GM12878 (cell line): ENCODE measurements around the gene DISC1. TPM values are rescaled to one million over a fixed set of nuclear protein-coding genes. Genes with fewer than 3 reads are reported as not detected.

Source experiments
- ATAC-seq: fragments of 200-7000 bp; cut with Tn5 transposase; 3 replicates; pipeline ENCODE4 v1.9.1; 2020; ENCODE audit warnings: mild to moderate bottlenecking, moderate library complexity
- BruUV-seq: library from RNA; stranded (reverse); fragments of 400-500 nt; replicated peaks from 2 replicates; lab custom pipeline; 2021; lab: Mats Ljungman, UMichigan
- CTCF ChIA-PET: fragments of 300-600 bp; sonication (Branson Sonifier 250); formaldehyde crosslinking; extraction: SDS; loops from one replicate; lab custom pipeline; 2021; ENCODE audit warnings: inconsistent platforms; lab: Yijun Ruan, JAX
- POLR2A ChIA-PET: fragments of 350-600 bp; formaldehyde crosslinking; extraction: SDS; loops from one replicate; lab custom pipeline; 2021; ENCODE audit warnings: inconsistent platforms; lab: Charles Lee
- RAD21 ChIA-PET: fragments of 300-600 bp; sonication (Branson Sonifier 250); formaldehyde crosslinking; loops from one replicate; lab custom pipeline; 2023; ENCODE audit warnings: antibody characterized with exemption; ENCODE audit not compliant: unreplicated experiment; lab: Charles Lee
- SMC1A ChIA-PET: fragments of 300-600 bp; sonication (Branson Sonifier 250); formaldehyde crosslinking; loops from one replicate; lab custom pipeline; 2023; ENCODE audit not compliant: unreplicated experiment, uncharacterized antibody; lab: Charles Lee
- DNase-seq: peaks from one replicate; pipeline ENCODE4 v3.0.0-alpha.2; 2011; ENCODE audit warnings: low read depth, low spot score
- FAIRE-seq: peaks from 3 replicates; lab custom pipeline; 2011; peaks lifted over from hg19 to GRCh38; lab: Jason Lieb, UNC
- H2AFZ ChIP-seq: 2 replicates; pipeline ENCODE4 v1.6.0; 2011; ENCODE audit warnings: low read depth, low read length, control low read depth; ENCODE audit not compliant: control insufficient read depth
- H3K27ac ChIP-seq: 2 replicates; pipeline ENCODE4 v1.5.1; 2011; ENCODE audit warnings: control low read depth; ENCODE audit not compliant: control insufficient read depth, insufficient read depth
- H3K27me3 ChIP-seq, 2 experiments: replicated peaks in 1 of 2; 2 replicates each; pipeline versions ENCODE4 v1.6.0 to v1.6.1; 2011; ENCODE audit warnings: low read length in 1 of 2; ENCODE audit not compliant: control insufficient read depth in 2 of 2, insufficient read depth in 2 of 2
- H3K36me3 ChIP-seq, 2 experiments: 2 replicates each; pipeline ENCODE4 v1.5.1; 2011; ENCODE audit warnings: low read length in 1 of 2; ENCODE audit not compliant: control insufficient read depth in 2 of 2, insufficient read depth in 2 of 2
- H3K4me1 ChIP-seq: 2 replicates; pipeline ENCODE4 v1.6.1; 2011; ENCODE audit warnings: mild to moderate bottlenecking, low read length, moderate library complexity, mixed read lengths; ENCODE audit not compliant: control insufficient read depth, insufficient read depth
- H3K4me2 ChIP-seq: 2 replicates; pipeline ENCODE4 v1.6.0; 2011; ENCODE audit warnings: control low read depth; ENCODE audit not compliant: control insufficient read depth, insufficient read depth
- H3K4me3 ChIP-seq: fragments of 200-600 bp; sonication (generic); 2 replicates; pipeline ENCODE4 v1.5.1; 2016
- H3K79me2 ChIP-seq: 2 replicates; pipeline ENCODE4 v1.6.0; 2011; ENCODE audit warnings: low read length; ENCODE audit not compliant: control insufficient read depth, insufficient read depth
- H3K9ac ChIP-seq: 2 replicates; pipeline ENCODE4 v1.8.0; 2011; ENCODE audit warnings: low read length, control low read depth, mixed read lengths; ENCODE audit not compliant: control insufficient read depth, insufficient read depth
- H3K9me3 ChIP-seq: replicated peaks from 3 replicates; pipeline ENCODE4 v1.5.1; 2011; ENCODE audit warnings: mild to moderate bottlenecking, low read length; ENCODE audit not compliant: control insufficient read depth, insufficient read depth
- H4K20me1 ChIP-seq: 2 replicates; pipeline ENCODE4 v1.6.0; 2011; ENCODE audit not compliant: control insufficient read depth, insufficient read depth
- ATF2 ChIP-seq: IDR thresholded peaks from 2 replicates; pipeline ENCODE4 v1.6.1; 2012; ENCODE audit warnings: low read length, inconsistent platforms
- BRCA1 ChIP-seq: IDR thresholded peaks from 2 replicates; pipeline ENCODE4 v1.6.1; 2011; ENCODE audit warnings: low read depth, low read length, improper control_type of control experiment
- CHD4 ChIP-seq: fragments of 200-600 bp; sonication (generic); IDR thresholded peaks from 2 replicates; pipeline ENCODE4 v1.6.1; 2016; ENCODE audit warnings: mild to moderate bottlenecking
- CTCF ChIP-seq, 3 experiments: IDR thresholded peaks in 2 of 3; conservative IDR thresholded peaks in 1 of 3; 2 replicates each; pipeline ENCODE4 v1.5.1; 2011; ENCODE audit warnings: low read depth in 3 of 3, low read length in 3 of 3, mild to moderate bottlenecking in 3 of 3, control low read depth in 2 of 3, moderate library complexity in 2 of 3, inconsistent platforms in 1 of 3, mixed read lengths in 1 of 3; ENCODE audit not compliant: control insufficient read depth in 2 of 3, insufficient read depth in 1 of 3; ENCODE audit errors: extremely low read depth in 1 of 3
- EED ChIP-seq: sonication (generic); IDR thresholded peaks from 2 replicates; pipeline ENCODE4 v1.6.1; 2016; ENCODE audit warnings: antibody characterized with exemption, low read depth
- EP300 ChIP-seq, 2 experiments: fragments of 150-350 bp in 1 of 2; IDR thresholded peaks; 2 replicates each; pipeline ENCODE4 v1.6.1; 2011 to 2012; ENCODE audit warnings: low read depth in 2 of 2, low read length in 2 of 2, borderline replicate concordance in 1 of 2, improper control_type of control experiment in 1 of 2, inconsistent platforms in 1 of 2; ENCODE audit not compliant: control insufficient read depth in 1 of 2
- FOS ChIP-seq: IDR thresholded peaks from 3 replicates; pipeline ENCODE4 v1.6.1; 2011; ENCODE audit warnings: borderline replicate concordance; ENCODE audit not compliant: insufficient read length; ENCODE audit errors: extremely low read depth
- FOXK2 ChIP-seq: fragments of 450-650 bp; IDR thresholded peaks from 2 replicates; pipeline ENCODE4 v1.6.1; 2017; ENCODE audit warnings: mild to moderate bottlenecking, moderate library complexity
- JUNB ChIP-seq: IDR thresholded peaks from 2 replicates; pipeline ENCODE4 v1.6.1; 2016; ENCODE audit warnings: antibody characterized with exemption, mild to moderate bottlenecking
- MXI1 ChIP-seq: fragments of 150-350 bp; IDR thresholded peaks from 2 replicates; pipeline ENCODE4 v1.6.1; 2011; ENCODE audit warnings: low read depth, mild to moderate bottlenecking, inconsistent platforms, low read length, improper control_type of control experiment
- NR2C1 ChIP-seq: fragments of 450-650 bp; IDR thresholded peaks from 2 replicates; pipeline ENCODE4 v1.6.1; 2017; ENCODE audit warnings: antibody characterized with exemption, mild to moderate bottlenecking, moderate library complexity
- NR2C2 ChIP-seq: IDR thresholded peaks from 2 replicates; pipeline ENCODE4 v1.6.1; 2011; ENCODE audit warnings: borderline replicate concordance, low read depth; ENCODE audit not compliant: control insufficient read depth, insufficient read length
- PBX3 ChIP-seq: IDR thresholded peaks from 2 replicates; pipeline ENCODE4 v1.6.1; 2011; ENCODE audit warnings: mild to moderate bottlenecking, low read depth, low read length, moderate library complexity; ENCODE audit not compliant: insufficient replicate concordance
- PML ChIP-seq: IDR thresholded peaks from 2 replicates; pipeline ENCODE4 v1.6.1; 2012; ENCODE audit warnings: low read length, inconsistent platforms
- SMARCA5 ChIP-seq: fragments of 450-650 bp; IDR thresholded peaks from 2 replicates; pipeline ENCODE4 v1.6.1; 2017; ENCODE audit warnings: mild to moderate bottlenecking
- SREBF1 ChIP-seq: IDR thresholded peaks from 2 replicates; pipeline ENCODE4 v1.6.1; 2012; ENCODE audit warnings: mild to moderate bottlenecking, low read length
- STAT3 ChIP-seq: IDR thresholded peaks from 2 replicates; pipeline ENCODE4 v1.6.1; 2011; ENCODE audit warnings: low read depth, low read length, improper control_type of control experiment
- TAF1 ChIP-seq: IDR thresholded peaks from 2 replicates; pipeline ENCODE4 v1.6.1; 2011; ENCODE audit warnings: mild to moderate bottlenecking, low read depth, low read length, borderline replicate concordance
- TCF7 ChIP-seq: IDR thresholded peaks from 2 replicates; pipeline ENCODE4 v1.6.1; 2014; ENCODE audit warnings: antibody characterized with exemption, borderline replicate concordance
- WGBS: methylation state at CpG from one replicate; pipeline ENCODE4 v1.1.6; 2016; ENCODE audit warnings: low lambda C conversion rate; ENCODE audit not compliant: insufficient replicate concordance, insufficient coverage; ENCODE audit errors: missing lambda C conversion rate; 5-methylcytosine and 5-hydroxymethylcytosine counted together
- in situ Hi-C: fragments of 300-500 bp; cut with MboI; formaldehyde crosslinking; loops from 9 replicates; pipeline ENCODE4 v1.14.3; 2018; ENCODE audit warnings: mixed read lengths
- intact Hi-C: fragments of 100-400 bp; cut with micrococcal nuclease; formaldehyde crosslinking; loops from one replicate; pipeline ENCODE4 v1.14.2; 2022; ENCODE audit not compliant: unreplicated experiment
- polyA plus RNA-seq, 11 experiments: library from polyadenylated mRNA; depleted of rRNA in 4 of 11; unstranded in 6 of 11; stranded (reverse) in 5 of 11; fragments of >200 nt; fragmentation: Nextera tagmentation in 4 of 11; fragmentation: Illumina TruSeq in 1 of 11; extraction: Ambion mirVana in 4 of 11; extraction: Trizol in 1 of 11; gene quantifications; 1 replicate in 1 of 11; 2 replicates in 10 of 11; pipeline versions ENCODE4 v1.2.1 to v1.2.3, GENCODE V29; 2011 to 2016; ENCODE audit warnings: inconsistent platforms in 2 of 11, missing spikeins in 2 of 11, low read depth in 1 of 11
- total RNA-seq, 4 experiments: library from RNA; depleted of rRNA in 3 of 4; stranded (reverse); fragments of >200 nt in 3 of 4; fragmentation: Illumina TruSeq in 1 of 4; extraction: Trizol in 1 of 4; gene quantifications; 2 replicates each; pipeline versions ENCODE4 v1.2.1 to v1.2.3, GENCODE V29; 2013 to 2021
- TF ChIP-seq, protein P1 (sequence below): fragments of 450-650 bp; IDR thresholded peaks from 2 replicates; pipeline ENCODE4 v1.6.1; 2014; ENCODE audit warnings: mild to moderate bottlenecking

Gene DISC1
- total and polyA plus RNA-seq, 10 of the 15 experiments (the other 5 are each of a cell fraction or from before 2014, with no cell fraction given), result 0.05 to 0.72 (median 0.19) TPM; not detected in 1

DNA sequence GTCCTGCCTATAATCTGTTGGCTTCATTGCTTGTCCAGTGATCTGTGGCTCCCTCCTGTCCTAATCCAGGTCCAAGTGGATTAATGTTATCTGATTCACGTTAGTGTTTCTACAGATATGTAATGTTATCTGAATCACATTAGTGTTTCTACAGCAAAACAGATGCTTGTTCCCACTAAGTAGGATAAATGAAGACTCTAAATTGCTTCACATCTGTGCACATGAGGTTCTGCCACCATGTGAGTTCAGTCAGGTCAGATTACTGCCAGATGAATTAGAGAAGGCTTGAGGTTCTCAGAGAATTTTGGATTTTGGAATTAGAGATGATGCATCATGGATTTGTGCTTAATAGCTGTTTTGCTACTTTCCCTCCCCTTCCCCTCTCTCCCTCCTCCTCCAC, 13.2 kb downstream of the DISC1 start:
- TF ChIP-seq EP300 (IDR thresholded peaks at IDR 0.05; ENCODE audit: borderline replicate concordance in 1 of 2, control insufficient read depth in 1 of 2, low read depth in 2 of 2, low read length in 2 of 2), result no peak
- no peak for TF ChIP-seq BRCA1
- no peak for TF ChIP-seq SREBF1
- no peak for TF ChIP-seq PBX3
- no peak for TF ChIP-seq FOXK2
- no peak for TF ChIP-seq NR2C1
- no peak for TF ChIP-seq MXI1
- TF ChIP-seq TCF7, result no peak
- TF ChIP-seq ATF2, result no peak
- TF ChIP-seq SMARCA5, result no peak
- no peak for TF ChIP-seq PML
- TF ChIP-seq CTCF (IDR thresholded peaks at IDR 0.05 in 2 of 3, conservative IDR thresholded peaks at IDR 0.05 in 1 of 3; ENCODE audit: control insufficient read depth in 2 of 3, extremely low read depth in 1 of 3, insufficient read depth in 1 of 3, low read depth in 3 of 3, low read length in 3 of 3), result no peak
- TF ChIP-seq EED, result no peak
- TF ChIP-seq, protein P1, sequence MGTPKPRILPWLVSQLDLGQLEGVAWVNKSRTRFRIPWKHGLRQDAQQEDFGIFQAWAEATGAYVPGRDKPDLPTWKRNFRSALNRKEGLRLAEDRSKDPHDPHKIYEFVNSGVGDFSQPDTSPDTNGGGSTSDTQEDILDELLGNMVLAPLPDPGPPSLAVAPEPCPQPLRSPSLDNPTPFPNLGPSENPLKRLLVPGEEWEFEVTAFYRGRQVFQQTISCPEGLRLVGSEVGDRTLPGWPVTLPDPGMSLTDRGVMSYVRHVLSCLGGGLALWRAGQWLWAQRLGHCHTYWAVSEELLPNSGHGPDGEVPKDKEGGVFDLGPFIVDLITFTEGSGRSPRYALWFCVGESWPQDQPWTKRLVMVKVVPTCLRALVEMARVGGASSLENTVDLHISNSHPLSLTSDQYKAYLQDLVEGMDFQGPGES, result no peak
- TF ChIP-seq STAT3, result no peak
- TF ChIP-seq CHD4, result no peak
- TF ChIP-seq TAF1, result no peak
- no peak for TF ChIP-seq JUNB
- TF ChIP-seq FOS, result no peak
- TF ChIP-seq NR2C2, result no peak
- no peak overlapping the region for H2AFZ ChIP-seq
- no peaks in the 10 kb centered on the region for H3K79me2 ChIP-seq
- intact Hi-C loops (no loop called here), in situ Hi-C loops (no loop called here)
- no peak overlapping the region for H3K27ac ChIP-seq
- WGBS, result 0% methylated on average over 1 of the region's 1 CpG
- H3K27me3 ChIP-seq, result peaks cover 0 to 1% of the 10 kb centered on the region in 2 experiments; a peak in 1 of 4 replicates
- no peak for FAIRE-seq
- RAD21 ChIA-PET, result no interaction called here
- DNase-seq, result no peak
- H3K4me2 ChIP-seq, result no peak overlapping the region
- BruUV-seq, result no TSS peak
- H3K4me3 ChIP-seq, result no peak overlapping the region
- H3K4me1 ChIP-seq, result no peaks in the 10 kb centered on the region
- no peaks in the 10 kb centered on the region for H3K36me3 ChIP-seq
- ATAC-seq, result no peak
- H3K9ac ChIP-seq, result no peak overlapping the region
- SMC1A ChIA-PET, result no interaction called here
- POLR2A ChIA-PET, result no interaction called here
- H4K20me1 ChIP-seq, result no peaks in the 10 kb centered on the region
- CTCF ChIA-PET, result no interaction called here
- H3K9me3 ChIP-seq, result no peaks in the 10 kb centered on the region
